GM18502 (cell line): ENCODE measurements around the gene TCL1B.

Experiments
- ATAC-seq: cut with Tn5 transposase; IDR thresholded peaks from one replicate; pipeline ENCODE4 v1.9.1; 2021; ENCODE audit warnings: mild to moderate bottlenecking; ENCODE audit not compliant: unreplicated experiment, poor library complexity

TCL1B gene, protein sequence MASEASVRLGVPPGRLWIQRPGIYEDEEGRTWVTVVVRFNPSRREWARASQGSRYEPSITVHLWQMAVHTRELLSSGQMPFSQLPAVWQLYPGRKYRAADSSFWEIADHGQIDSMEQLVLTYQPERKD

DNA sequence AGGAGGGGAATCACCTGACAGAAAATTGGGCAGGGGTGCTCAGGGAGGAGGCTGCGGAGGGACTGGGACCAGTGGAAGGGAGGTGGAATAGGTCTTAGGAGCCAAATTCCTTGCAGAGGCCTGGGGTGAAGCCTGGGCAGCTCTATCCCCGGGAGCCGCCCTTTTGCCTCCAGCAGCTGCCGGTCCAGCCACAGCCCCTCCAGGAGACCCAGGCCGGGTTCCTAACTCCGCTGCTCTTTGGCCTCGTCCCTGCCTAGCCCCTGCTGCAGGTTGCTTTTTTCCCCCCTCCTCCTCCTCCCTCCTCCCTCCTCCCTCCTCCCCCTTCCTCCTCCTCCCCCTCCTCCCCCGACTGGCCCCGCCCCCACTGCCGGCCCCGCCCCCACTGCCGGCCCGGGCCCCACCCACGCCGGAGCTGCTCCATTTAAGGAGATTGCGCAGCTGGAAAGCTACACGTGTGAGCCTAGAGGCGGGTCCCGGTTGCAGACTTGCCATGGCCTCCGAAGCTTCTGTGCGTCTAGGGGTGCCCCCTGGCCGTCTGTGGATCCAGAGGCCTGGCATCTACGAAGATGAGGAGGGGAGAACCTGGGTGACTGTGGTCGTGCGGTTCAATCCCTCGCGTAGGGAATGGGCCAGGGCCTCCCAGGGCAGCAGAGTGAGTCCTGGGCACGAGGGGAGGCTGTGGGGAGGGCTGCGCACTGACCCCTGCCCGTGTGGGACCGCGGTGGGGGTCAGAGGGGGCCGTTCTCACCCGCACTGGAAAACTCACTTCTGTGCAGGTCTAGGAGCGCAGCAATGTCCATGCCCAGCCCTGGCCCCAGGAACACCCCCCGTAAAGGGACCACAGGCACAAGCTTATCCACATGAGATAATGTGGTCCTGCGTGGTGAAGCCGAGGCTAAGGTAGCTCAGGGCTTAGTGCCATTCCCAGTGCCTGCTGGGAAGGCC, at the start of gene TCL1B:
TCL1B (plus strand) TSS at position 449 of the 945 bp plus-strand sequence; CDS start at position 491, 42 bp downstream.
- no peak for ATAC-seq

DNA sequence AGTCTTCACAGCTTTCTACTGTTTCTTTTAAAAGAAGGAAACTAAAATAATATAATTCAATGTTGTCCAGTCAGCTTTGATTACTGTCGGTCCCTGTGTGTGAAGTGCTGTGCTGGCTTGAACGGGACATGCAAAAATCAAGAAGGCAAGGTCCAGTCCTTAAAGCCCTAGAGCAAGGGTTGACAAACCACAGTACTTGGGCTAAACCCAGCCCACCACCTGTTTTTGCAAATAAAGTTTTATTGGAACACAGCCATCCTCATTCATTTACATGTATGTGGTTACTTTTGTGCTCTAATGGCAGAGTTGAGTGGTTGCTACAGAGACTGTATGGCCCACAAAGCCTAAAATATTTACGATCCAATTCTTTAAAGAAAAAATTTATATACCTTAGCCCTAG, 41.2 kb upstream of the TCL1B start:
- ATAC-seq = no peak

DNA sequence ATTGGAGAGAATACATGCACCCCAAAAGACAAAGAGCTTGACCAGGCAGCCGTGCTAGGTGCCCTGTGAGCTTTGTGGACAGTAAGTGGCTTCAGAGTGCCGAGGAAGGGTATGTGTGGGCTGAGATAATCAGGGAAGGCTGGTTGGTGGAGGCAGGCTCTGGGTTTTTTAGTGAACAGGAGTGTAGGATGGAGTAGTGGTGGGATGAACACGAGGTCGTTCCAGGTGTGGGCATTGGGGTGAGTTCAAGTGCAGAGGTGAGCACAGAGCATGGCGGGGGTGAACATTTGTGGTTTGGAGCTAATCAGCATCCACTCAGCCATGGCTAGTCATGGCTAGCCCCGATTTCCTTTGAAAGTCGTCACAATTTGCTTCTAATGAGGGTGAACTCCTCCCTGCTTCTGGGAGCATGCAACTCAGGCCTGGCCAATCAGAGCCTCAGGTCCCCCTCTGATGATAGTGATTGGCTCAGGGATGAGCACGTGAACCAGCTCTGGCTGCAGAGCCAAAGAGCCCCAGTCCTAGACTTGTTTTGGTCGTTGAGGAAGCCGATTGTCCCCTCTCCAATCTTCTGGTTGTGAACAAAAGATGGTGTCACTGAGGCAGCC, 40.7 kb upstream of the TCL1B start:
- ATAC-seq = no peak

DNA sequence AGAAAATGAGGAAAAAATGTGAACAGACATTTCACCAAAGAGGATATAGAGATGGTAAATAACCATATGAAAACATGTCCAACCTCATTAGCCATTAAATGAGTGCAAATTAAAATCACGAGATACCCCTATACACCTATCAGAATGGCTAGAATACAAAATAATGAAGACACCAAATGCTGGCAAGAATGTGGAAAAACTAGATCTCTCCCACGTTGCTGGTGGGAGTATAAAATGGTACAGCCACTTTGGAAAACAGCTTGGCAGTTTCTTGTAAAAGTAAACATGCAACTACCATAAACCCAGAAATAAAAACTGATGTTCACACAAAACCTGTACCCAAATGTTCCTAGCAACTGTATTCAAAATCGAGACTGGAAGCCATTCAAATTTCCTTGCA, 38.3 kb upstream of the TCL1B start:
- no peak for ATAC-seq

DNA sequence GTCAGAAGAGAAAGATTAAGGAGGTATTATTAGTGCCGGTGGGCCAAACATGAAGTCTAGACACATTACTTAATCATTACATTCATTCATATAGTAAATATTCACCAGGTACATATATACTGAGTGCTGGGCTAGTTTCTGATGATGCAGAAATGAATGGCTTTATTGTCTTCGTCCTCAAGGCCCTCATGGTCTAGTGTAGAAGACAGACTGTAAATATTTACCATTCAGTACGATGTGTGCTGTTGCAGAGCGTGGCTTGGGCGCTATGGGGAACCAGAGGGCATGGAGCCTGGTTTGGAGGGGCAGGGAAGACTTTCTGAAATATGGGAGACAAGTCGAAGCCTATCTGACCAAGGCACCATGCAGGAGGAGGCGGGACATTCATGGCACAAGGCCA, 37.0 kb upstream of the TCL1B start:
- no peak for ATAC-seq

DNA sequence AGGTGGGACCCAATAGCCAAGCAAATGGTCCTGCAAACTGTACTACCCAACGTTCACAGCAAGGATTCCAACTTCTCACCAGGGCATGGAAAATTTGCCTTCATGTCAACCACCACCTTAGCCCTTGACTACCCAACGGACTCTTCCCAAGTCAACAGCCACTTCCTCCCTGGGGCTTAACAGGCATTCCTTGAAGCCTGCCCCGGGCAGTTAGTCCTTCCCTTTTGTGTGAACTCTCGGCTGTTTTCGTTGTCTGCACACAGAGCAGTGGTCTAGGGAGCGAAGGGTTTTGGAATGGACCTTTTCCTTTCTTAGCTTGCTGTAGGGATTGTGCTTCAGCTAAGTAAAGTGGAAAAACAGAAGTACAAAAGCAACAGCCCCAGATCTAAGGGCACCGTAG, 35.2 kb upstream of the TCL1B start:
- no peak for ATAC-seq

DNA sequence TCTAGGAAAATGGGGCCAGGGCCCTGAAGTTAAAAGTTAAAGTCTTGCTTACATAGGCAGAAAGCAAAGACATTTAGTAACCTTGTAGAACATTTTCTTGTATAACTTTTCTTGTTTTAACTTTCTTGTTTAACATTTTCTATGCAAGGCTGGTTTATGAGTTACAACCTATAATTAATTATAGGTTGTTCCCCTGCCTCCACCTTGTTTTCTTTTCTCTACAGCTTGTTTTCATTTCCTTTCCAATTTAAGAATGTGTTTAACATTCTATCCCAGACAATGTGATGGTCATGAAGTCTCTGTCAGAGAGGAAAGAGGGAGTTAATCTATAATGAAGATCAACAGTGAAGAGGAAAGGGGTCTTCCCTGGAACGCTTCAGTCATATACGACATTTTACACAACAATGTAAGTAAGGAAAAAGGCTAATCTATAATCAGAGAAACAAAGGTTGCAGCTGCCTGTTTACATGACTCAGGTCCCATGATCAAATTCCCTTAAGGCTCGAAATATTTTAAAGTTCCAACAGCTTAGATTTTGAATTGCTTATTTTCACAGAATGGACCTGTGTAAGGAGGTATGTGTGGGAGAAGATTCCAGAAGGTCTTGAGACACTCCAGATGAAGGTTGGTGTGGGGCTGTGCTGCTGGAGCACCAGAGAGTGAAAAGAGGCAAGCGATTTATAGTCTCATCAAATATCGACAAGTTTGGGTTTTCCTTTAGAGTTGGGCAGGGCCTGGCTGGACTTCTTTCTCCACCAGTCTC, 34.2 kb upstream of the TCL1B start:
- ATAC-seq = no peak

DNA sequence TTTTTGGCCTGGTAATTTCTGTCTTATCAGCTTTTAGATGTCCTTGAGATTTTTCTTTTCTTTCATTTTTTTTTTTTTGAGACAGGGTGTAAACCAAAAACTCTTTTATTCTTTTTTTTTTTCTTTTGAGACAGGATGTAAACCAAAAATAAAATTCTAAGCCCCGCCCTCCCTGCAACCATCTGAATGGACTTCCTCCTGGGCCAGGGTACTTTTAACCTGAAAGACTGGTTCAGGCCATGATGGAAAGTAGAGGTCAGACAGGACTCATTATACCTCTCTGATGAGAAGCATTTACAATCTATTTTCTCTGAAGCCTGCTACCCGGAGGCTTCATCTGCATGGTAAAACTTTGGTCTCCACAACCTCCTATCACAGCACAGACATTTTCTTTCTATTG, 33.5 kb upstream of the TCL1B start:
- ATAC-seq = peak; percentile 44

DNA sequence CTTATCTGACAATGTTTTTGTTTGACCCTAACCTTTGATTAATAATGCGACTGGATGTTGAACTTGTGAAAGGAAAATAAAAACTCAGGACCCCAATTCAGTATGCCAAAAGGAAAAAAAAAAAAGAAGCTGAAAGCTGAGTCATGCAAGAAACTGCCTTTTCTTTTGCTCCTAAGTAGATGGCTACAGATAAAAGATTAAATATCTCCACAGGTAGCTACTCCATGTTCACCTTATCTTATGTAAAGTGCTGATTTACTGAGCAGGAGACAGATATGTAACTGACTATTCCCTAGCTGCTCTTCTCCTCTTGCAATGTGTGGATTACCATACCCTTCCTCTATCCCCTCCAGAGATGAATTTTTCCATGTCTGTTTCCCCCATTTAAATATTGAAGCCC, 30.8 kb upstream of the TCL1B start:
- ATAC-seq = no peak

DNA sequence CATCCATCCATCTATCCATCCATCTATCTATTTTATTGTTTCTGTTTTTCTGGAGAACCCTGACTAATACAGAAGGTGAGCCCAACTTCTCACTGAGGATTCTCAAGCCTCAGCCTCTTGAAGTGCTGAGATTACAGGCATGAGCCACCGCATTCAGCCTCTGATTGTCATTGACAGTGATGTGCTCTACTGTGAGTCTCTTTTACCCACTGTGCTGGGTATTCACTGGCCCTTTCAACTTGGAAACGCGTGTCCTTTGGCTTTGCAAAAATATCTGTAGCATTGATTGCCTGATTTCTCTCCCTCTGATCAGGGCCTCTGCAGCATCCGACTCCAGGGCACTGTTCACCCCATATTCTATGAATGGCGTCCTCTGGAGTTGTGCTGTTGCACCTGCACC, 29.6 kb upstream of the TCL1B start:
- ATAC-seq = no peak

DNA sequence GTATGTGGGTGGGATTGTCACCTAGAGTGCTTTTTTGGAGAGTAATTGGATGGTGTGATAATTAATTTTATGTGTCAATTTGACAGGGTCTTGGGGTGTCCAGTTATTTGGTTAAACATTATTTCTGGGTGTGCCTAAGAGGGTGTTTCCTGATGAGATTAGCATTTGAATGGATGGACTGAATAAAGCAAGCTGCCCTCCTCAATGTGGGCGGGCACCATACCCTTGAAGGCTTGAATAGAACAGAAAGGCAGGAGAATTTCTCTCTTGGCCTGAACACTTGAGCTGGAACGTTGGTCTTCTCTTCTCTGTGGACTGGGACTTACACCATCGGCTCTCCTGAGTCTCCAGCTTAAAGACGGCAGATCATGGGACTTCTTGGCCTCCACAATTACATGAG, 28.8 kb upstream of the TCL1B start:
- ATAC-seq = no peak

DNA sequence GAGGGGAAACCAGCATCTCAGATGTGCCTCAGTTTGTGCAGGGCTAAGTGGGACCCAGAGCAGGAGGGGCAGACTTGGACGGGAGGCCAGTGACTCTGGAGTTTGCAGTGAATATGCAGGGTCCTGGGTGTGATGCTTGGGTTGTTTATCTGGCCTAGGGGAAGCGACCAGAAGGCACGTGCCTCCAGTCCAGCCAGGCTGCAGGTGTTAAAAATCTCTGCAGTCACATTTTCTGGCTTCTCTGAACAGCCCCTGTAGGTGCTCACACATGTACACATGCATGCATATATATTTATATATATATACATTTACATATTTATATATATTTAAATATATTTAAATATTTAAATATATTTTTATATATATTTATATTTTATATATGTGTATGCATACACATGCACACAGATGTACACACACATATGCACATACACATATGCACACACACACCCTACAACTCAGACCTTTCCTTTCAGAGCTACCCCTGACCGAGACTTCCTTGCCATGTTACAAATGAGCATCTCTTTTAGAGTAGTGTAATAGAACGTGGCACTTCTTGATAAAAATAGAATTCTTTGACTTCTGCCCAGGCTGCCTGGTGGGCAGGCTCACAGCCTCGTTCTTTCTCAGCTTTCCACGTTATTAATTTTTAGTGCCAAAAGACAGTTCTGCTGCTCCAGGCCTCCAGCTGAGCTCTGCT, 26.8 kb upstream of the TCL1B start:
- no peak for ATAC-seq

DNA sequence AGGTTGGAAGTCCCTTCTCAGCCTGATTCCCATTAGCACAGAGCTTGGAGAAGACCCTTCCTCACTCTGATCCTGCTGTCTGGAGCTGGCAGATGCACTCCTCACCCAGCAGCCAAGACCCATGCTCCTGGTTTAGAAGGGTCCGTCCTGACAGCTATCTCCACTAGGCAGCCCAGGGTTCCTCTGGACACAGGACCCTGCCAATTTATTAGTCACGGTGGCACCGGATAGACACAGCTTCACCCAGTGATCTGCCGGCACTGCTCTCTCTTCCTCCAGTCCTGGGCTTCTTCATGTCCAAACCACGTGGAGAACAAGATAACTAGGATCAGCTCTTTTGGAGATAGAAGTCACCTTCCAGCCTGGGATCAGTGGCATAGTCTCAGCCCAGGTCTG, 26.2 kb upstream of the TCL1B start:
- ATAC-seq = no peak

DNA sequence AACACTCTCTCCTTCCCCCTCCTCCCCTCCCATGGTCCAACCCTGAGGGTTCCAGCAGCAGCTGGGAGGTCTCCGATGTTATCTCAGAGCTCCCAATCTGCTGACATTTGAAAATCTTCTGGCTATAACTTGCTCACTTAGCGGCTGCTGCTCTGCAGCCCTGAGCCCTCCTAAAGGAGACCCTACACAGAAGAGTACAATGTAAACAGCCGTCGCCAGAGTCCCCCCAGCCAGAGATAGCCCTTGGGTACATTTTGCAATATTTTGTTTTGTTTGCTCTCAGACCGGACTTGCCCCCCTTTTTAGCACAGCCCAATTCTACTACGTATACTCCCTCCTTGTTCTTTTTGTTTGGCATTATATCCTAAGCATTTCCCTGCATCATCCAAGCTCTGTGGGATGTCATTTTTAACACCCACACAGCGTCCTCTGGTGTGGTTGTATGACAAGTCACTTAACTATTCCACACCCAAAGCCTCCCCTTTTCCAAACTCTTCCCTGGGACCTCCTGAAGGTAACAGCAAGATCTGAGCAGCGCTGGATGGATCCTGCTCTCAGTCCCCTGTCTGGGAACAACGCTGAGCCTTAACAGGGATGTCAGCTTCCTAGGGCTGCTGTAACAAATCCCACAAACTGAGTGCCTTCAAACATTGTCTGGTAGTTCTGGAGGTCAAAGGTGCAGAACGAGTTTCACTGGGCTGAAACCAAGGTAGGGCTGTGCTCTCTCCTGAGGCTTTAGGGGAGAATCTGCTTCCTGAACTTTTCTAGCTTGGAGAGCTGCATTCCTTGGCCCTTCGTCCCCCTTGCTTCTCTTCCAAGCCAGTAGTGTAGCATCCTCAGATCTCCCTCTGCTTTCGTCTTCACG, 25.3 kb upstream of the TCL1B start:
- no peak for ATAC-seq

DNA sequence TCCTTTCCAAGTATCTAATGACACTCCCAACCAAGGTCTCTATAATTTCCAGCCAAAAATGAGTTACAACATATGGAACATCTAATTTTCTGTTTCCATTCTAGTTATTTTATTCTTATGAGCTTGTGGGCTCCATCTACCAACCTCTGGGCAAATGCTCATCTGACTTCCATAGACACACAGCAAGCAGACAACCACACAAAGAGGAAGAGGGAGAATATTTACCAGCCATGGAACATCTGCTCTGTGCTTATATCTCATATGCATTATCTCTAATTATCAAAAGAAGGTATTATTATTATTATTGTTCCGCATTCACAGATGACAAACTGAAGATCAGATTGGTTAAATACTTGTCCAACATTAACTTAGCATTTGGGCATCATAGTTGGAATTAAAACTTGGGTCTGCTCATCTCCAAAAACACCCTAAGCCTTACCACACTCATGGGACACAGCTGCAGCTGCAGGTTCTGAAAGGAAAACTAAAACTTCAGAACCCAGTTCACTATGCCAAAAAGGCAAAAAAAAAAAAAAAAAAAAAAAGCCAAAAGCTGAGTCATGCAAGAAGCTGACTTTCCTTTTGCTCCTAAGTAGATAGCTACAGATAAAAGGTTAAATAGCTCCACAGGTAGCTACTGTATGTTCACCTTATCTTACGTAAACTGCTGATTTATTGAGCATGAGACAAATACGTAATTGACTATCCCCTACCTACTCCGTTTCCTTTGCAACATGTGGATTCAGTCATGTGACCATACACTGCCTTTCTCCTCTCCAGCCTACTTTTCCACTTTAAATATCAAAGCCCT, 23.6 kb upstream of the TCL1B start:
- ATAC-seq = peak; percentile 42

DNA sequence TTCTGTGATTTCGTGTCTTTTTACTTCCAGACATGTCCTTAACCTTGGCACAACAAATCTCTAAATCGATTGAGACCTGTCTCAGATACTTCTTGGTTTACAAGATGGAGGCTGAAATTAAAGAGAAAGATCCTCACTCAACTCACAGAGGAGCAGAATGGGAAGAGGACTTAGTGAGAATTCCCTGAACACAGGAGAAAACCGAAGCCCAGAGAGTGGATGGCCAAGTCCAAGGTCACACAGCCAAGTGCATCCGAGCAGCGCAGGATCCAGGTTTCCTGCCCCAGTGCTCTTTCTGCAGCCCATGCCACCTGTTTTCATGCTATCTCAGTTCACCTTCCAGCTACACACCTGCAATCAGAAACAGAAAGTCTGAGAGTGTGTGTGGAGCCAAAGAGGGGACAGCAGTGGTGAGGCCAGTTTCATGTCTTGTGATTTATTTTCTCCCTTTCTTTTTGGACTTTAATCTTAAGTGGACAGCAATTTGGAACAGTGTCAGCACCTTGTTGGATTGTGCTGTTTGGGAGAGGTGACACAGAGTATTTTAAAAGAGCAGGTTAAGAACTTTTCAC, 22.9 kb upstream of the TCL1B start:
- no peak for ATAC-seq

DNA sequence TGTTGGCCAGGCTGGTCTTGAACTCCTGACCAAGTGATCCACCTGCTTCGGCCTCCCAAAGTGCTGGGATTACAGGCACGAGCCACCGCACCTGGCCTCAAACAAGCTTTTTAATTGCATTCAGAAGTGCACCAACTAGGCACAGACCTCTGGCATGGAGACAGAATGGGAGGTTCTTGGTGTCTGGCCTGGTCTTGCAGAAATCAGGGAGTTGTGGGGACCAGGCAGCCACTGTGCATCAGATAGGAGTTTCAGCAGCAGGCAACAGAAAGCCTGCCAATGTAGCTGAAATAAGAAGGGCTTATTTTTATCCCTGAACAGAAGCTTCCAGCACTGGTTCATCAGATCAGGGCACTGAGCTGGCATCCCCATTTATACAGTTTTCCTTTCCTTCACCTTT, 22.2 kb upstream of the TCL1B start:
- no peak for ATAC-seq

DNA sequence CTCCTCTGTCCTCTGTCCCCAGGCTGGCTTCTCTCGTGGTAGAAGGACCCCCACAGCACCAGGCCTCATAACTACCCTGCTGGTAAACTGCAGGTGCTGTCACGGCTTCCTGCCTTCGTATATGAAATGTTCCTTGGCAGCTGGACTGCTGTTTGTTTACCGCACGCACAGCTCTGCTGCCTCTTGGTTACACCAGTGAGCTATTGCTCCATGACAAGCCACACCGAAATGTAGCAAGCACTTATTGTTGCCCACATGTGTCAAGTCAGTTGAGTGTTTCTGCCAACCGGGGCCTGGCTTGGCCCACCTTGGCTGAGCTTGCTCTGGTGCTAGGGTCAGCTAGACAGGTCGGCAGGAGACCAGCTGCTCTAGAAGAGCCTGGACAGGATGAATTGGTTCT, 21.7 kb upstream of the TCL1B start:
- peak; percentile 19 for ATAC-seq
